GM12878 (cell line): ENCODE measurements around the gene TCP11.

Experiments used
- CREB1 ChIP-seq: IDR thresholded peaks from 2 replicates; pipeline ENCODE4 v1.6.1; 2012; ENCODE audit warnings: low read depth, mild to moderate bottlenecking, inconsistent platforms
- EZH2 ChIP-seq: IDR thresholded peaks from 2 replicates; pipeline ENCODE4 v1.6.1; 2012; ENCODE audit warnings: low read depth, mild to moderate bottlenecking, control low read depth, inconsistent platforms, low read length, borderline replicate concordance; ENCODE audit not compliant: control insufficient read depth
- MAX ChIP-seq: IDR thresholded peaks from 2 replicates; pipeline ENCODE4 v1.6.1; 2012; ENCODE audit warnings: low read depth, low read length, improper control_type of control experiment
- NFIC ChIP-seq: IDR thresholded peaks from 2 replicates; pipeline ENCODE4 v1.6.1; 2012; ENCODE audit warnings: low read depth, mild to moderate bottlenecking, inconsistent platforms, low read length, moderate library complexity
- POLR2A ChIP-seq: IDR thresholded peaks from 2 replicates; pipeline ENCODE4 v1.6.1; 2011; ENCODE audit warnings: low read depth, mild to moderate bottlenecking, low read length
- SMC3 ChIP-seq: IDR thresholded peaks from 2 replicates; pipeline ENCODE4 v1.6.1; 2011; ENCODE audit warnings: low read length, improper control_type of control experiment, borderline replicate concordance
- TAF1 ChIP-seq: IDR thresholded peaks from 2 replicates; pipeline ENCODE4 v1.6.1; 2011; ENCODE audit warnings: mild to moderate bottlenecking, low read depth, low read length, borderline replicate concordance
- TF ChIP-seq, protein P1 (sequence below), 3 experiments: IDR thresholded peaks in 2 of 3; conservative IDR thresholded peaks in 1 of 3; 2 replicates each; pipeline ENCODE4 v1.5.1; 2011; ENCODE audit warnings: low read depth in 3 of 3, low read length in 3 of 3, mild to moderate bottlenecking in 3 of 3, control low read depth in 2 of 3, moderate library complexity in 2 of 3, inconsistent platforms in 1 of 3, mixed read lengths in 1 of 3; ENCODE audit not compliant: control insufficient read depth in 2 of 3, insufficient read depth in 1 of 3; ENCODE audit errors: extremely low read depth in 1 of 3

GRCh38 chr6:35181933-35182612 lies 40.9 kb upstream of the TCP11 start:
- TF ChIP-seq, protein P1, sequence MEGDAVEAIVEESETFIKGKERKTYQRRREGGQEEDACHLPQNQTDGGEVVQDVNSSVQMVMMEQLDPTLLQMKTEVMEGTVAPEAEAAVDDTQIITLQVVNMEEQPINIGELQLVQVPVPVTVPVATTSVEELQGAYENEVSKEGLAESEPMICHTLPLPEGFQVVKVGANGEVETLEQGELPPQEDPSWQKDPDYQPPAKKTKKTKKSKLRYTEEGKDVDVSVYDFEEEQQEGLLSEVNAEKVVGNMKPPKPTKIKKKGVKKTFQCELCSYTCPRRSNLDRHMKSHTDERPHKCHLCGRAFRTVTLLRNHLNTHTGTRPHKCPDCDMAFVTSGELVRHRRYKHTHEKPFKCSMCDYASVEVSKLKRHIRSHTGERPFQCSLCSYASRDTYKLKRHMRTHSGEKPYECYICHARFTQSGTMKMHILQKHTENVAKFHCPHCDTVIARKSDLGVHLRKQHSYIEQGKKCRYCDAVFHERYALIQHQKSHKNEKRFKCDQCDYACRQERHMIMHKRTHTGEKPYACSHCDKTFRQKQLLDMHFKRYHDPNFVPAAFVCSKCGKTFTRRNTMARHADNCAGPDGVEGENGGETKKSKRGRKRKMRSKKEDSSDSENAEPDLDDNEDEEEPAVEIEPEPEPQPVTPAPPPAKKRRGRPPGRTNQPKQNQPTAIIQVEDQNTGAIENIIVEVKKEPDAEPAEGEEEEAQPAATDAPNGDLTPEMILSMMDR (IDR thresholded peaks at IDR 0.05 in 2 of 3, conservative IDR thresholded peaks at IDR 0.05 in 1 of 3; ENCODE audit: control insufficient read depth in 2 of 3, extremely low read depth in 1 of 3, insufficient read depth in 1 of 3, low read depth in 3 of 3, low read length in 3 of 3): no peak
- TF ChIP-seq EZH2 (no peak), CREB1 (no peak), POLR2A (no peak), SMC3 (no peak), TAF1 (no peak), MAX (no peak), NFIC (no peak)
